Measurements from ENCODE around the gene ADAMTS13.
A peak's percentile ranks its signal among the peaks of the same experiment; 100 is the strongest.
"Not testable (repeated sequence)": the region's sequence is repeated elsewhere in the genome, so short reads cannot be mapped to it uniquely, and the experiment has no call there.

The ADAMTS13 gene

GRCh38 chr9:133421615-133422542, at the start of gene ADAMTS13:
Gene ADAMTS13 (plus strand): TSS chr9:133422367. CDS start chr9:133422444, 77 bp downstream.
- peak; percentile 67 for DNase-seq

- DNase-seq = peak; percentile 72
Measured at GRCh38 chr9:133374612-133375115, 47.5 kb upstream of the ADAMTS13 start.

- DNase-seq = peak; percentile 41
Measured at GRCh38 chr9:133375116-133375723, 46.9 kb upstream of the ADAMTS13 start.

DNA sequence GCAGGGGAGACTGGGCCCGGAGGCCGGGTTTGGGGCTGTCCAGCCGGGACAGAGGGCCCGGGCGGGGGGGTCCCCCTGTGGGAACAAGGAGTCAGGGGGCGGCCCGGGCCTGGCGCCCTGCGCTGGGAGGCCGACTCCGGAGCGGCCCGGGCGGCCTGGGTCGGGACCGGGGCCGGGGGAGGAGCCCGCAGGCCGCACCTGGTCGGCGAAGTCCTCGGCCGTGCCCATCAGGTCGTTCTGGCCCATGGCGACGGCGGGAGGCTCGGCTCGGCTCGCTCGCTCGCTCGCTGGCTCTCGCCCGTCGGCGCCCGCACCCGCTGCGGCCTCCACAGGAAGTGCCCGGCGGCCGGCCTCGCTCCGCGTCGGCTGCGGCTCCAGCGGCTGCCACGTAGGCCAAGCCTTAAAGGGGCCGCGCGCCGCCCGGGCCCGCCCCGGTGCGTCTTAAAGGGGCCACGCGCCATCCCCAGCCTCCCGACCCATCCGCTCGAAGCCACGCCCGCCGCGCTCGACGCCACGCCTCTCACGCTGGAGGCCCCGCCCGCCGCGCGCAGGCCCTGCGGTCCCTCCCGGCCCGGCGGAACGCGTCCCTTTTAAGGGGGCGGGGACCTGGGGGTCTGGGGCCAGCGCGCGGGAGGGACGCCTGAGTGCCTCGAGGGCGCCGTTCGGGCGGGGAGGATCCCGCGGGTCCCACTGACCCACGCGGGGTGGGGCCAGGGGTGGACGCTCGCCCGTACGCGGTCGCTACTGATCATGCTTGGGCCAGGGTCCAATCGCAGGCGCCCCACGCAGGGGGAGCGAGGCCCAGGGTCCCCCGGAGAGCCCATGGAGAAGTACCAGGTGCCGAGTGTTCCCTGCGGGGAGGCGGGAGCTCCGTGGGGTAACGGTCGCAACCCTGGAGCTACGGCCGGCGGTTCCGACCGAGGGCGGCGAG, 46.2 kb upstream of the ADAMTS13 start, which contains the start of the genes STKLD1 and SURF4:
TSS of gene STKLD1 (plus strand) at position 643 of the 931 bp plus-strand sequence. CDS start at position 751, 108 bp downstream.
TSS of gene SURF4 (minus strand) at position 337 of the 931 bp plus-strand sequence. CDS start at position 246, 91 bp downstream.
- DNase-seq = peak; percentile 98

GRCh38 chr9:133377280-133377679, 44.9 kb upstream of the ADAMTS13 start:
- not testable (repeated sequence) for DNase-seq

GRCh38 chr9:133377721-133378216, 44.4 kb upstream of the ADAMTS13 start:
- DNase-seq = no peak

DNA sequence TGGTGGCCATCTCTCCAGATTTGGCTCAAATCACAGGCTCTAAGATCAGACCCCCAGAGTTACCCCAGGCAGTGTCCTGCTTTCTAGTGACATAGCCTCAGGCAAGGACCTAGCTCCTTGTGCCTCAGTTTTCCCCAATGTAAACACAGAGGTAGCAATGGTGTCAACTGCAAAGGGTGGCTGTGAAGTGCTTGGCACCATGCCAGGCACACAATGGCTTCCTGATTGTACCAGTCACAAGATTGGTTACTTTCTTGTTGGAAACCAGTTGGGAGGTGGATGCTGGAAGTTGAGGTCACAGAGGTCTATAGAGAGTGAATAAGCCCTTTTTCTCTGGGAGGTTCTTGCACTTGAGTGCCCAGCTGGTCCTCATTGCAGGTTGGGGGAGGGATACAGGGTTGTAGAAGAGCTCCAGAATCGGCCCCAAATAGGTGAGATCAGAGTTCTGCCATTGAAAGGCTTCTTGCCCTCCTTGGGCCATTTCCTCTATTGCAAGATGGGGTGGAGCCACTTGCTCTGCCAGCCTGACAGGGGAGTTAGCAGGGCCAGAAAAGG, 43.7 kb upstream of the ADAMTS13 start:
- no peak for DNase-seq

- DNase-seq = no peak
Measured at GRCh38 chr9:133379153-133380086, 42.7 kb upstream of the ADAMTS13 start.

DNA sequence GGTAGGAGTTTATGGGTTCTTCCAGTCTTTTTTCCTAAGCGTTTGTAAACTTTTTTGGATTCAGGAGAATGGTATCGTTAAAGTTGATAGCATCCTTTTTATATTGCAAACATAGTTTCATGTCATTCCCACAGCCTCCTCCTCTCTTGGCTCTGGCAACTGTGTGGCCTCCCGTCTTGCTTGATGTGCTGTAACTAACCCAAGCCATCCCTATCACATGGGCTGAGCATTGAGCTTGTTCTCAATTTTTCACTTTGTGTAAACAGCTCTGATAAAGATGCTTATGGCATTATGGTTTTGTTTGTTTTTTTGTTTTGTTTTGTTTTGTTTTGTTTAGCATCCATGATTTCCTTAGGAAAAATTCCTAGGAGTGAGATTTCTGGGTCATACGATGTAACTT, 41.4 kb upstream of the ADAMTS13 start:
- no peak for DNase-seq

GRCh38 chr9:133382507-133383141, 39.5 kb upstream of the ADAMTS13 start:
- DNase-seq = no peak

- DNase-seq = no peak
Measured at GRCh38 chr9:133383438-133383837, 38.7 kb upstream of the ADAMTS13 start.

DNA sequence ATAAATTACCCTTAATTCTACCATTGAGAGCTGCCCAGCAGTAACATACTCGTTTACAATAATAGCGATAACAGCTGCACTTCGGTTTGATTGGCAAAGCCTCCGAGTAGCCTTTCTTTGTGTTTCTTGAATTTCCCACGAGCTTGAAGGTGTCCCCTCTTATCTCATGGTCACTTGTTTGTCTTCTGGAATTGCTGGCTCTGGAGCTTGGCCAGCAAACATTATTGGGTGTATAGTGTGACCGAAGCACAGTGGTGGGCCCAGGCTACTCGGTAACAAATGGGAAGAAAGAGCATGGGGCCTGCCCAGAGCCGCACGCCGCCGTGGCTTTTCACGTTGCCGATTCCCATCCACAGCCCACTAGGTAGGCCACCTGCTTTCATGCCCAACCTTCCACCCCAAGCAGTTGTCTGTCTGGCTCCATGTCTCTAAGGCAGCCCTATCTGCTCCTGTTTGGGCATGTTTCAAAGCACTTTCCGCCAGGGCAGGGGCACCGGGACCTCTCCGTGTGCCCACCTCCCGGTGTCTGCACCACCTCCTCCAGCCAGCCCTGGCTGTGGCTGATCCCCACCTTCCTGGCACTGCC, 37.3 kb upstream of the ADAMTS13 start:
- no peak for DNase-seq

GRCh38 chr9:133385452-133385851, 36.7 kb upstream of the ADAMTS13 start:
- no peak for DNase-seq

DNA sequence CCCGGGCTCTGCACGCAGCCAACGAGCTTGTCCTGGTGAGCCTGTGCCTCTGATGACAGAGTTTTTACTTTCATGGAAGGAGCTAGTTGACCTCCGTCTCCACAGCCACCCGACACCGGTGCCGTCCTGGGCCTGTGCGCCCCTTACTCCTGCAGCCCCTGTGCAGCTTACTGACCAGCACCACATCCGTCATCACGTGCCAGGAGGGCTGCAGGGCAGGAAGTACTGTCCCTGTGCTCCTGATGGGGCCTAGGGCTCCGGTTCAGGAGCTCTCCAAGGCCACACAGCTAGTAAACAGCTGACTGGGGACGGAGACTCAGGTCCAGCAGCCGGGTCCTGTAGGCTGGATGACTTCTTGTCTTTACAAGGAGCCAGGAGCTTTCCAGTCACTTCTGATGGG, 35.8 kb upstream of the ADAMTS13 start:
- no peak for DNase-seq

GRCh38 chr9:133387680-133388079, 34.5 kb upstream of the ADAMTS13 start:
- DNase-seq = no peak

DNA sequence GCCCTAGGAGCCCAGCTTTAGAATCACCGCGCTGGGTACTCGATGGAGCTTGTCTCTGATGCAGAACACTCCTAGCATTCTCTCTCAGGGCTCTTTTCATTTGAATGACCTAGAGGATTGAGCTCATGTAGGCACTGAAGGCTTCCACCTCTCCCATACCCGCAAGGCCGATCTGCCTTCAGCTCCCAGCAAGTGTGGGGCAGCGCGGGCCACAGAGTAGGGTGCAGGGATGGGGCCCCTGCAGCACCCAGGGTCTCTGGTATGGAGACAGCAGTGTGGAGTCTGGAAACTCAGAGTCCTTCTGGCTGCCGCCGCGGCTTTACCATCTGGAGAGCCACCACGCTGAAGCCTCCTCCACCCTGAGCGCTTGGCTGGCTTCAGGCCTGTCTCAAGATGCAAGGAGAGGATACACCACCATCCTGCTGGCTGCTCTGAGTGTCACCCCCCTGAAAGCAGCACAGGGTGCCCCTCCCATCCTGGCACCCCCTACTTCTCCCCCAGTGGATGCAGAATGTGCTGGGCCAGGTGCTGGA, 33.1 kb upstream of the ADAMTS13 start:
- no peak for DNase-seq

- no peak for DNase-seq
Measured at GRCh38 chr9:133389562-133389961, 32.6 kb upstream of the ADAMTS13 start.

DNA sequence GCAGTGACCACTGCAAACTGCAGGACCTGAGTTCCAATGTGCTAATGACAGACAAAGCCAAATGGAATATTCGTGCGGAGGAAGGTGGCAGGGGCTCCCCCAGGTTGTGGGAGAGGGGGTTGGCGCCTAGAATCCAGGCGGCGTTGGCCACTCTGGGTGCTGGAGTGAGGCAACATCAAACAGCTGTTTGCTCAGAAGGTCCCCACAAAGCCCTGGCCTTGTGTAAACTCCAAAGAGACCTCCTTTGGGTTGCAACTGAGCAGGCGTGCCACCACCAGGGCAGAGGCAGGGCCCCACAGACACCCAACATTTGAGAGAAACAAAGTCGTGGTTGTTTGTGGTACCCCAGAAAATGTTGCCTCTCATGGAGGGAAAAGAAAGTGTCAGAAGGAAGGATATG, 31.5 kb upstream of the ADAMTS13 start:
- DNase-seq = no peak

DNA sequence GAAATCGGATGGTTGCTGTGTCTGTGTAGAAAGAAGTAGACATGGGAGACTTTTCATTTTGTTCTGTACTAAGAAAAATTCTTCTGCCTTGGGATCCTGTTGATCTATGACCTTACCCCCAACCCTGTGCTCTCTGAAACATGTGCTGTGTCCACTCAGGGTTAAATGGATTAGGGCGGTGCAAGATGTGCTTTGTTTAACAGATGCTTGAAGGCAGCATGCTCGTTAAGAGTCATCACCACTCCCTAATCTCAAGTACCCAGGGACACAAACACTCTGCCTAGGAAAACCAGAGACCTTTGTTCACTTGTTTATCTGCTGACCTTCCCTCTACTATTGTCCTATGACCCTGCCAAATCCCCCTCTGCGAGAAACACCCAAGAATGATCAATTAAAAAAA, 30.7 kb upstream of the ADAMTS13 start:
- not testable (repeated sequence) for DNase-seq

- not testable (repeated sequence) for DNase-seq
Measured at GRCh38 chr9:133392308-133392707, 29.9 kb upstream of the ADAMTS13 start.
